B cell (primary cell): ENCODE data around the gene RERE. TPM values are rescaled to one million over a fixed set of nuclear protein-coding genes. Genes with fewer than 3 reads are reported as not detected.

Experiments
- ATAC-seq: fragments of 200-7000 bp; cut with Tn5 transposase; one replicate; pipeline ENCODE4 v1.10.0; 2021; ENCODE audit warnings: low read depth, mild to moderate bottlenecking, moderate number of reproducible peaks, moderate library complexity
- CTCF ChIA-PET: fragments of 350-600 bp; sonication (Branson Sonifier 250); formaldehyde crosslinking; loops from one replicate; lab custom pipeline; 2021; ENCODE audit warnings: antibody characterized with exemption, inconsistent platforms; lab: Charles Lee
- POLR2A ChIA-PET: fragments of 350-600 bp; sonication (Branson Sonifier 250); formaldehyde crosslinking; loops from one replicate; lab custom pipeline; 2021; ENCODE audit warnings: antibody characterized with exemption; lab: Charles Lee
- DNase-seq: peaks from one replicate; pipeline ENCODE4 v3.0.0; 2013
- H2AFZ ChIP-seq: 2 replicates; pipeline ENCODE4 v1.6.1; 2012; ENCODE audit warnings: mild to moderate bottlenecking, low read depth, low read length; ENCODE audit not compliant: insufficient read depth, poor library complexity, severe bottlenecking
- H3K27ac ChIP-seq, 2 donors: 1 replicate in 1 of 2; 2 replicates in 1 of 2; pipeline ENCODE4 v1.5.1; 2012 to 2013; ENCODE audit warnings: low read length in 2 of 2, mild to moderate bottlenecking in 2 of 2, moderate library complexity in 1 of 2
- H3K27me3 ChIP-seq, 4 experiments: fragments of 200-600 bp in 1 of 4; sonication (generic) in 1 of 4; replicated peaks in 1 of 4; 1 replicate in 2 of 4; 2 replicates in 2 of 4; pipeline versions ENCODE4 v1.6.1 to v1.7.0; 2013 to 2016; ENCODE audit warnings: low read length in 3 of 4, mild to moderate bottlenecking in 2 of 4, mixed read lengths in 1 of 4, moderate library complexity in 1 of 4; ENCODE audit not compliant: insufficient read depth in 4 of 4, control insufficient read depth in 3 of 4; ENCODE audit errors: control extremely low read depth in 1 of 4
- H3K36me3 ChIP-seq, 2 experiments: replicated peaks in 1 of 2; 1 replicate in 1 of 2; 2 replicates in 1 of 2; pipeline versions ENCODE4 v1.6.1 to v1.7.1; 2013; ENCODE audit warnings: low read length in 1 of 2; ENCODE audit not compliant: insufficient read depth in 2 of 2, control insufficient read depth in 1 of 2; ENCODE audit errors: control extremely low read depth in 1 of 2, extremely low read depth in 1 of 2
- H3K4me1 ChIP-seq, 2 donors: fragments of 200-600 bp in 1 of 2; sonication (generic) in 1 of 2; 1 replicate in 1 of 2; 2 replicates in 1 of 2; pipeline versions ENCODE4 v1.5.1 to v1.6.1; 2013 to 2017; ENCODE audit warnings: low read length in 2 of 2; ENCODE audit not compliant: control insufficient read depth in 2 of 2, insufficient read depth in 2 of 2
- H3K4me2 ChIP-seq: replicated peaks from 2 replicates; pipeline ENCODE3; 2012; ENCODE audit warnings: mild to moderate bottlenecking, low read depth, low read length; ENCODE audit not compliant: poor library complexity, severe bottlenecking
- H3K4me3 ChIP-seq, 5 experiments: fragments of 200-600 bp in 1 of 5; sonication (generic) in 1 of 5; 1 replicate in 3 of 5; 2 replicates in 2 of 5; pipeline versions ENCODE4 v1.5.1 to v1.7.0; 2011 to 2016; ENCODE audit warnings: low read length in 4 of 5, mild to moderate bottlenecking in 4 of 5, low read depth in 2 of 5, control low read depth in 1 of 5, moderate library complexity in 1 of 5; ENCODE audit not compliant: insufficient read depth in 1 of 5; ENCODE audit errors: control extremely low read depth in 1 of 5, extremely low read depth in 1 of 5
- H3K79me2 ChIP-seq: fragments of 200-600 bp; sonication (generic); one replicate; pipeline ENCODE4 v1.6.0; 2016; ENCODE audit warnings: low read length; ENCODE audit not compliant: control insufficient read depth, insufficient read depth
- H3K9ac ChIP-seq: fragments of 200-600 bp; sonication (generic); 2 replicates; pipeline ENCODE4 v1.6.1; 2017; ENCODE audit warnings: mild to moderate bottlenecking, low read length, moderate library complexity
- H3K9me3 ChIP-seq, 3 donors: one replicate each; pipeline versions ENCODE4 v1.6.1 to v1.7.1; 2013; ENCODE audit warnings: low read length in 2 of 3; ENCODE audit not compliant: control insufficient read depth in 2 of 3, insufficient read depth in 1 of 3; ENCODE audit errors: control extremely low read depth in 1 of 3
- H4K20me1 ChIP-seq: 2 replicates; pipeline ENCODE4 v1.6.0; 2012; ENCODE audit warnings: mild to moderate bottlenecking, low read length; ENCODE audit not compliant: insufficient read depth, control insufficient read depth, poor library complexity, severe bottlenecking
- H3K27ac Mint-ChIP-seq: one replicate; pipeline ENCODE4 v1.8.0; 2021; ENCODE audit warnings: mixed read lengths
- H3K27me3 Mint-ChIP-seq: one replicate; pipeline ENCODE4 v1.8.0; 2021; ENCODE audit warnings: mixed read lengths
- H3K4me1 Mint-ChIP-seq: one replicate; pipeline ENCODE4 v1.8.0; 2021; ENCODE audit warnings: mixed read lengths
- H3K4me3 Mint-ChIP-seq: one replicate; pipeline ENCODE4 v1.8.0; 2021; ENCODE audit warnings: mixed read lengths
- H3K9me3 Mint-ChIP-seq: one replicate; pipeline ENCODE4 v1.8.0; 2022; ENCODE audit warnings: mixed read lengths; ENCODE audit not compliant: insufficient read depth
- EZH2 ChIP-seq: IDR thresholded peaks from 2 replicates; pipeline ENCODE4 v1.6.1; 2012; ENCODE audit warnings: borderline replicate concordance, low read depth, mild to moderate bottlenecking, moderate library complexity, low read length; ENCODE audit not compliant: insufficient read depth, poor library complexity, severe bottlenecking
- WGBS: methylation state at CpG from one replicate; pipeline ENCODE4 v1.1.5; 2013; ENCODE audit warnings: missing lambda C conversion rate; ENCODE audit not compliant: insufficient coverage; 5-methylcytosine and 5-hydroxymethylcytosine counted together
- intact Hi-C: fragments of 100-400 bp; cut with micrococcal nuclease; formaldehyde crosslinking; loops from one replicate; pipeline ENCODE4 v1.10.0; 2022
- polyA plus RNA-seq: library from polyadenylated mRNA; depleted of rRNA; stranded (reverse); fragments of >200 nt; gene quantifications from 2 replicates; pipeline ENCODE4 v1.2.3, GENCODE V29; 2012
- total RNA-seq, 2 donors: library from RNA; stranded (reverse); fragments of 120-200 nt in 1 of 2; gene quantifications; 1 replicate in 1 of 2; 2 replicates in 1 of 2; pipeline versions ENCODE4 v1.2.3 to v1.2.4, GENCODE V29; 2013 to 2022
- TF ChIP-seq, protein P1 (sequence below): fragments of 200-600 bp; IDR thresholded peaks from one replicate; pipeline ENCODE4 v1.8.0; 2022; ENCODE audit warnings: antibody characterized with exemption, mild to moderate bottlenecking

RERE gene
- total and polyA plus RNA-seq, 2 donors (not counting 1 experiment from before 2014, with no cell fraction given), result 27.3 to 132 TPM

DNA sequence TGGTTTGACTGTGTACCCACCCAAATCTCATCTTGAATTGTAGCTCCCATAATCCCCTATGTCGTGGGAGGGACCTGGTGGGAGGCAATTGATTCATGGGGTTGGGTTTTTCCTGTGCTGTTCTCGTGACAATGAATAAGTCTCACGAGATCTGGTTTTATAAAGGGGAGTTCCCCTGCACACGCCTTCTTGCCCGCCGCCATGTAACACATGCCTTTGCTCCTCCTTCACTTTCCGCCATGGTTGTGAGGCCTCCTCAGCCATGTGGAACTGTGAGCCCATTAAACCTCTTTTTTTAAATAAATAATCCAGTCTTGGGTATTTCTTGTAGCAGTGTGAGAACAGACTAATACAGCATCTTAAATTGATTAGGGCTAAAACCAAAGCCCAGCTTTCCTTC is 22.6 kb upstream of the RERE start:
- intact Hi-C loops, result no loop called here
- Histone ChIP-seq H3K4me3 (no peak overlapping the region), H2AFZ (no peak overlapping the region), H3K9me3 (peaks cover 0 to 4% (median 0%) of the 10 kb centered on the region in 3 donors), H3K4me2 (no peak overlapping the region), H3K36me3 (no peaks in the 10 kb centered on the region), H4K20me1 (no peaks in the 10 kb centered on the region), H3K4me1 (no peaks in the 10 kb centered on the region), H3K79me2 (no peaks in the 10 kb centered on the region), H3K9ac (no peak overlapping the region), H3K27me3 (no peaks in the 10 kb centered on the region), H3K27ac (no peak overlapping the region)
- no CpG with 5 or more reads among the region's 7 CpGs for WGBS
- ChIA-PET POLR2A (no interaction called here), CTCF (interaction anchor here (1.5 to 4.3 kb wide), 2 partner anchors 9 to 278 kb away, joined by 4 to 30 read pairs; no protein-coding TSS in a partner anchor)
- Mint-ChIP-seq H3K4me3 (no peak overlapping the region), H3K27ac (no peak overlapping the region), H3K9me3 (no peaks in the 10 kb centered on the region), H3K4me1 (no peaks in the 10 kb centered on the region), H3K27me3 (peaks cover 7% of the 10 kb centered on the region)
- TF ChIP-seq EZH2, result no peak
- TF ChIP-seq, protein P1, sequence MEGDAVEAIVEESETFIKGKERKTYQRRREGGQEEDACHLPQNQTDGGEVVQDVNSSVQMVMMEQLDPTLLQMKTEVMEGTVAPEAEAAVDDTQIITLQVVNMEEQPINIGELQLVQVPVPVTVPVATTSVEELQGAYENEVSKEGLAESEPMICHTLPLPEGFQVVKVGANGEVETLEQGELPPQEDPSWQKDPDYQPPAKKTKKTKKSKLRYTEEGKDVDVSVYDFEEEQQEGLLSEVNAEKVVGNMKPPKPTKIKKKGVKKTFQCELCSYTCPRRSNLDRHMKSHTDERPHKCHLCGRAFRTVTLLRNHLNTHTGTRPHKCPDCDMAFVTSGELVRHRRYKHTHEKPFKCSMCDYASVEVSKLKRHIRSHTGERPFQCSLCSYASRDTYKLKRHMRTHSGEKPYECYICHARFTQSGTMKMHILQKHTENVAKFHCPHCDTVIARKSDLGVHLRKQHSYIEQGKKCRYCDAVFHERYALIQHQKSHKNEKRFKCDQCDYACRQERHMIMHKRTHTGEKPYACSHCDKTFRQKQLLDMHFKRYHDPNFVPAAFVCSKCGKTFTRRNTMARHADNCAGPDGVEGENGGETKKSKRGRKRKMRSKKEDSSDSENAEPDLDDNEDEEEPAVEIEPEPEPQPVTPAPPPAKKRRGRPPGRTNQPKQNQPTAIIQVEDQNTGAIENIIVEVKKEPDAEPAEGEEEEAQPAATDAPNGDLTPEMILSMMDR, result no peak
- DNase-seq (no peak), ATAC-seq (no peak)

DNA sequence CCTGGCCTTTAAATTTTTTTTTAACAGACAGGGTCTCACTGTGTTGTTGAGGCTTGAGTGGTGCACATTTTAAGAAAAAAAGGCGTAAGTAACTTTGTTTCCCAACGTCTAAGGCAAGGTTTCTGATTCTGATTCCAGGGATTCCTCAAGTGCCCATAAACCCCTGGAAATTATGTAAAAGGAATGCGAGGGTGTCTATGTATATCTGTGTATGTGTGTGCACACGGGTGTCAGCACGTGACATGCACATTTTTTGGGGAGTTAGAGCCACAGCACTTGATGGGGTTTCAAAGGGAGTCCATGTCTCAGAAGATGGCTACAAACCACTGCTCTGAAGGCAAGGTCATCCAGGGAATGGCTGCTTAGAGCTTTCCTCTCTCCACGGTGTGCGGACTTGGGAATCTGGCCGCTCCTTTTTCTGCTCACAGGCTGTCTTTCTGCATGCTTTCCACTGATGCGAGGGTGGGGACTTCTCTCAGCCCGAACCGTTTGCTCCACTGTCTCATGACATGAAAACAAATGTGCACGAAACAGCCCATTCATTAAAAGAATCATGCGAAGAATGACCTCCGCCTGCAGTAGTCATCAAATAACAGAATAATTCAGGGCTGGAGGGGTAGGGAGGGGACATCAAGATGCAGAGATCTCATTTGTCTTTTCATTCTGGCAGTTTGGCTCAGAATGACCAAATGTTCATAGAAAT is 18.7 kb upstream of the RERE start:
- Histone ChIP-seq H3K79me2 (no peaks in the 10 kb centered on the region), H2AFZ (no peak overlapping the region), H3K27ac (no peak overlapping the region), H3K36me3 (no peaks in the 10 kb centered on the region), H3K4me2 (no peak overlapping the region), H3K9ac (no peak overlapping the region), H4K20me1 (no peaks in the 10 kb centered on the region), H3K9me3 (peaks cover 0 to 4% (median 0%) of the 10 kb centered on the region in 3 donors), H3K4me1 (no peaks in the 10 kb centered on the region), H3K27me3 (no peaks in the 10 kb centered on the region), H3K4me3 (no peak overlapping the region)
- Mint-ChIP-seq H3K4me1 (no peaks in the 10 kb centered on the region), H3K27me3 (no peaks in the 10 kb centered on the region), H3K4me3 (no peak overlapping the region), H3K9me3 (no peaks in the 10 kb centered on the region), H3K27ac (no peak overlapping the region)
- 98% methylated on average over 9 of the region's 14 CpGs for WGBS
- POLR2A ChIA-PET, result no interaction called here
- intact Hi-C loops, result no loop called here
- no peak for ATAC-seq
- no peak for DNase-seq
- CTCF ChIA-PET, result no interaction called here
- TF ChIP-seq, protein P1, result no peak
- TF ChIP-seq EZH2, result no peak
